HL-60 (cell line): ENCODE data around the gene RGS6.

Source experiments
- CTCF ChIP-seq: IDR thresholded peaks from one replicate; pipeline ENCODE4 v1.5.1; 2011; ENCODE audit warnings: low read length, control low read depth, inconsistent platforms; ENCODE audit not compliant: insufficient read depth
- GABPA ChIP-seq: IDR thresholded peaks from 2 replicates; pipeline ENCODE4 v1.6.1; 2012; ENCODE audit warnings: low read depth
- POLR2AphosphoS5 ChIP-seq: IDR thresholded peaks from 2 replicates; pipeline ENCODE4 v1.6.1; 2012; ENCODE audit warnings: low read depth
- SPI1 ChIP-seq: IDR thresholded peaks from 2 replicates; pipeline ENCODE4 v1.6.1; 2012; ENCODE audit warnings: low read depth, mild to moderate bottlenecking, borderline replicate concordance
- TF ChIP-seq, protein P1 (sequence below): IDR thresholded peaks from 2 replicates; pipeline ENCODE4 v1.6.1; 2012; ENCODE audit warnings: low read depth; ENCODE audit not compliant: insufficient replicate concordance

DNA sequence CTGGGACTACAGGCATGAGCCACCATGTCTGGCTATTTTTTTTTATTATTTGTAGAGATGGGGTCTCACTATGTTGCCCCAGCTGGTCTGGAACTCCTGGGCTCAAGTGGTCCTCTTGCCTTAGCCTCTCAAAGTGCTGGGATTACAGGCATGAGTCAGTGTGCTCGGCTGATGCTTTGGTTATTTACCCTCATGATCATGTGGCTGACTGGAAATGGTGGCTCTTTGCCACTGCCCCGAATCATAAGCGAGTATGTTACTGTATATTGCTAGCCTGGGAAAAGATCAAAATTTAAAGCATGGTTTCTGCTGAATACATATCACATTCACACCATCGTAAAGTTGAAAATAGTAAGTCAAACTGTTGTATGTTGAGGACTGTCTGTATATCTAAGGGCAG, 101.1 kb downstream of the RGS6 start:
- no peak for TF ChIP-seq CTCF
- TF ChIP-seq POLR2AphosphoS5: no peak
- TF ChIP-seq, protein P1, sequence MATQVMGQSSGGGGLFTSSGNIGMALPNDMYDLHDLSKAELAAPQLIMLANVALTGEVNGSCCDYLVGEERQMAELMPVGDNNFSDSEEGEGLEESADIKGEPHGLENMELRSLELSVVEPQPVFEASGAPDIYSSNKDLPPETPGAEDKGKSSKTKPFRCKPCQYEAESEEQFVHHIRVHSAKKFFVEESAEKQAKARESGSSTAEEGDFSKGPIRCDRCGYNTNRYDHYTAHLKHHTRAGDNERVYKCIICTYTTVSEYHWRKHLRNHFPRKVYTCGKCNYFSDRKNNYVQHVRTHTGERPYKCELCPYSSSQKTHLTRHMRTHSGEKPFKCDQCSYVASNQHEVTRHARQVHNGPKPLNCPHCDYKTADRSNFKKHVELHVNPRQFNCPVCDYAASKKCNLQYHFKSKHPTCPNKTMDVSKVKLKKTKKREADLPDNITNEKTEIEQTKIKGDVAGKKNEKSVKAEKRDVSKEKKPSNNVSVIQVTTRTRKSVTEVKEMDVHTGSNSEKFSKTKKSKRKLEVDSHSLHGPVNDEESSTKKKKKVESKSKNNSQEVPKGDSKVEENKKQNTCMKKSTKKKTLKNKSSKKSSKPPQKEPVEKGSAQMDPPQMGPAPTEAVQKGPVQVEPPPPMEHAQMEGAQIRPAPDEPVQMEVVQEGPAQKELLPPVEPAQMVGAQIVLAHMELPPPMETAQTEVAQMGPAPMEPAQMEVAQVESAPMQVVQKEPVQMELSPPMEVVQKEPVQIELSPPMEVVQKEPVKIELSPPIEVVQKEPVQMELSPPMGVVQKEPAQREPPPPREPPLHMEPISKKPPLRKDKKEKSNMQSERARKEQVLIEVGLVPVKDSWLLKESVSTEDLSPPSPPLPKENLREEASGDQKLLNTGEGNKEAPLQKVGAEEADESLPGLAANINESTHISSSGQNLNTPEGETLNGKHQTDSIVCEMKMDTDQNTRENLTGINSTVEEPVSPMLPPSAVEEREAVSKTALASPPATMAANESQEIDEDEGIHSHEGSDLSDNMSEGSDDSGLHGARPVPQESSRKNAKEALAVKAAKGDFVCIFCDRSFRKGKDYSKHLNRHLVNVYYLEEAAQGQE: no peak
- TF ChIP-seq GABPA: no peak
- no peak for TF ChIP-seq SPI1
